GM12864 (cell line): ENCODE measurements around the gene SLC66A3.
A peak's percentile ranks its signal among the peaks of the same experiment; 100 is the strongest.

Source experiments
- DNase-seq: peaks from one replicate; pipeline ENCODE4 v3.0.0-alpha.2; 2011; ENCODE audit warnings: low read depth
- H3K4me3 ChIP-seq: 2 replicates; pipeline ENCODE4 v1.5.1; 2011; ENCODE audit warnings: mild to moderate bottlenecking, low read depth, low read length, control low read depth
- TF ChIP-seq, protein P1 (sequence below): IDR thresholded peaks from 2 replicates; pipeline ENCODE4 v1.5.1; 2011; ENCODE audit warnings: low read depth, mild to moderate bottlenecking, moderate library complexity, low read length, control low read depth, inconsistent platforms; ENCODE audit errors: missing control alignments

SLC66A3 gene

DNA sequence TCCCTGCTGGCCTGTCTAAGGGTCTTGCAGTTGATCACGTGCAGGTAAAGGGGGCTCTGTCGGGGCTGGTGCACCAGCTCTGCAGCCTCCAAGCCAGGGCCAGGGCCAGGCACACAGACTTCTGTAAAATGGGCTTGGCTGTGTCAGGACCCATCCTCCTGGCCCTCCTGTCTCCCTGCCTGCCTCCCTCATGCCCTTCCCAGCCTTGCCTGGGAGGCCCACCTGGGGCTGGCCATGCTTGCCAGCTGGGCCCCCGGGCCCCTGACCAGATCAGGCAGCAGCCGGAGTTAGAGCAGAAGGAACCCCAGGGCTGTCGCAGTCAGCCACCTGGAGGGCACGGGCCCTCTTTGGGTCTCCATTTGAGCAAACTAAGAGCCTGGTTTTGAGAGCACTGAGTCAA is 2.0 kb downstream of the SLC66A3 start:
- DNase-seq: no peak
- TF ChIP-seq, protein P1, sequence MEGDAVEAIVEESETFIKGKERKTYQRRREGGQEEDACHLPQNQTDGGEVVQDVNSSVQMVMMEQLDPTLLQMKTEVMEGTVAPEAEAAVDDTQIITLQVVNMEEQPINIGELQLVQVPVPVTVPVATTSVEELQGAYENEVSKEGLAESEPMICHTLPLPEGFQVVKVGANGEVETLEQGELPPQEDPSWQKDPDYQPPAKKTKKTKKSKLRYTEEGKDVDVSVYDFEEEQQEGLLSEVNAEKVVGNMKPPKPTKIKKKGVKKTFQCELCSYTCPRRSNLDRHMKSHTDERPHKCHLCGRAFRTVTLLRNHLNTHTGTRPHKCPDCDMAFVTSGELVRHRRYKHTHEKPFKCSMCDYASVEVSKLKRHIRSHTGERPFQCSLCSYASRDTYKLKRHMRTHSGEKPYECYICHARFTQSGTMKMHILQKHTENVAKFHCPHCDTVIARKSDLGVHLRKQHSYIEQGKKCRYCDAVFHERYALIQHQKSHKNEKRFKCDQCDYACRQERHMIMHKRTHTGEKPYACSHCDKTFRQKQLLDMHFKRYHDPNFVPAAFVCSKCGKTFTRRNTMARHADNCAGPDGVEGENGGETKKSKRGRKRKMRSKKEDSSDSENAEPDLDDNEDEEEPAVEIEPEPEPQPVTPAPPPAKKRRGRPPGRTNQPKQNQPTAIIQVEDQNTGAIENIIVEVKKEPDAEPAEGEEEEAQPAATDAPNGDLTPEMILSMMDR: no peak
- no peak overlapping the region for H3K4me3 ChIP-seq

DNA sequence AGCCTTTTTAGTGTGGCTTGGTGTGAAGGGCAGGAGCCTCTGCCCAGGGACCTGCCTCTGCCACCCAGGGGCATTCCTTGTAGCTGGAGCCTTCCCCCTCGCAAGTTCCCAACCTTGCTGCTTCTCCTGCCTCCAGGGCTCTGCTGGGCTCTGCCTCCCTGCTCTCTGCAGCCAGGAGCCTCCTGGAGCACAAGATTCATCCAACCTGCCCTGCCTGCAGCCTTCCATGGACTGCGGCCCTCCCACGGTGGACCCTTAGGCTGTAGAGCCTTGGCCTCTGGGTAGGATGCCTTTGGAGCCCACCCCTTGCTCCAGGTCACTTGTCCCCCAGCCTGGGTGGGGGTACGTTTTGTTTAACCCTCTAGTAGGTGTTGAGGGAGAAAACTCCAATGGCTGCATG is 2.5 kb downstream of the SLC66A3 start:
- TF ChIP-seq, protein P1: no peak
- DNase-seq: no peak

DNA sequence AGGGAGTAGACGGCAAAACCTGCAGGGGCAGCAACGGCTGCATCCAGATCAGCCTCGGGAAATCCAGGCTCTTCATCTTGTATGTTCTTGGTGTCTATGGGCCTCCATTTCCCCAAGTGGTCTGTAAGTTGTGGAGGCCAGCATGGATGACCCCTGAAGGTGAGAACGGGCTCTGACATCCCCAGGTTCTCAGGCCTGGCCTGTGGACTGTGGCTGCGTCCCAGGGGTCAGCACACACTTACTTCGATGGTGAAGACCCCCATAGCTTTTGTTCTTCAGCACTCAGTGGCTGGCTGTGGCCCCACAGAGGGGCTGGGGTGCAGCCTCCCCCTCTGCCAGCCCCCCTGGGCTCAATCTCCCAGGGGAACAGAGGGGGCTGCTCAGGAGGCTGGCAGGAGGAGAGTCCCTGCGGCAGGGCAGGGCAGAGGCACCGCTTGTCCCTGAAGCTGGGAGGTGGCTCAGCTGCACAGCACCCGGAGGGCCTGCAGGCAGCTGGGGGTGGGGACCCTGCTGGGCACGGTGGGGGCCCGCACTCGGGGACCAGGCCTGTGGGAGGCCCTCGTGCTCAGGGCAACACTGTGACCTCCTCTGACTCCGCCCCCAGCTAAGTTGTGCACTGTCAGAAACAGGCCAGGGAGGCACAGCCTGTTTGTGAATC is 3.8 kb downstream of the SLC66A3 start:
- H3K4me3 ChIP-seq: no peak overlapping the region
- TF ChIP-seq, protein P1: no peak
- DNase-seq: no peak

More for the DNA sequence above, 2.5 kb downstream of the SLC66A3 start:
- H3K4me3 ChIP-seq: no peak overlapping the region

DNA sequence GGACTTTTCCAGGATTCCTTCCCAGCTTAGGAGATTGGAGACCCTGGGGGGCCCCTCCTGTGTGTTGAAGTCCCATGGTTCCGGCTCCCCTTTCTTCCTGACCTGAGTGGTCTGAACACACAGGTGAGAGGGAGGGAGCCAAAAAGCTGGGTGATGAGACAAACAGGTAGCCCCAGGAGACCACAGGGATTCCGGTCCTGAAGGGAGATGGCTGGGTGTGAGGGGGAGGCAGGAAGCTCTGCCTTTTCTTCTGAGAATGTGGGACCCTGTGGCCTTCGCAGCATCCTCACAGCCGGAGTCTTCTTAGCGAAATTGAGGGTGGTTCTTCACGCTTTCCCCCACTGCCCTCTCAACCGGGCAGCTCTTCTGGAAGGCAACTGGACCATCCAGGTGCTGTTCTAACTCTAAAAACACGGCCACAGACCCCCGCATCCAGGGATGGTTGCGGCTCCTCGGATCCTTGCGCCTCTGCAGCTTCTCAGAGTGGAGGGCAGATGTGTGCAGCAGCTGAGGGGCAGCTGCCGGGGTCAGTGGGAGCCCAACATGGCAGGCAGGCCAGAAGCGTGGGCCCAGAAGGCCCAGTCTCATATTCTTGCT is 4.4 kb downstream of the SLC66A3 start:
- TF ChIP-seq, protein P1: no peak
- H3K4me3 ChIP-seq: no peak overlapping the region
- no peak for DNase-seq

DNA sequence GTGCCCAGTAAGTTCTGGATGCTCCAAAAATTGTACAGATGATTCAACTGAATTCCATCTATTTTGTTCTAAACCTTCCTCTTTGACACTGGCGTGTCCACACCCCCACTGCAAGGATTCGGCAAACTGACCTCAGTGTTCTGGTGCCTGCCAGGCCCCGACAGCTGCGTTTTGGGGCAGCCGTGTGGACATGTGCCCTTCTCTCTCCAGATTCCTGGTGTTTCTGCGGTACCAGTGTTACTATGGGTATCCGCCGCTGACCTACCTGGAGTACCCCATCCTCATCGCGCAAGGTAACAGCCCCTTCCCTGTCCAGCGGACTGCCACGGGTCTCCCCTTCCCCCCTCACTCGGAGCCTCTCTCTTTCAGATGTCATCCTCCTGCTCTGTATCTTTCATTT is 5.0 kb downstream of the SLC66A3 start:
- TF ChIP-seq, protein P1: no peak
- no peak overlapping the region for H3K4me3 ChIP-seq
- no peak for DNase-seq

DNA sequence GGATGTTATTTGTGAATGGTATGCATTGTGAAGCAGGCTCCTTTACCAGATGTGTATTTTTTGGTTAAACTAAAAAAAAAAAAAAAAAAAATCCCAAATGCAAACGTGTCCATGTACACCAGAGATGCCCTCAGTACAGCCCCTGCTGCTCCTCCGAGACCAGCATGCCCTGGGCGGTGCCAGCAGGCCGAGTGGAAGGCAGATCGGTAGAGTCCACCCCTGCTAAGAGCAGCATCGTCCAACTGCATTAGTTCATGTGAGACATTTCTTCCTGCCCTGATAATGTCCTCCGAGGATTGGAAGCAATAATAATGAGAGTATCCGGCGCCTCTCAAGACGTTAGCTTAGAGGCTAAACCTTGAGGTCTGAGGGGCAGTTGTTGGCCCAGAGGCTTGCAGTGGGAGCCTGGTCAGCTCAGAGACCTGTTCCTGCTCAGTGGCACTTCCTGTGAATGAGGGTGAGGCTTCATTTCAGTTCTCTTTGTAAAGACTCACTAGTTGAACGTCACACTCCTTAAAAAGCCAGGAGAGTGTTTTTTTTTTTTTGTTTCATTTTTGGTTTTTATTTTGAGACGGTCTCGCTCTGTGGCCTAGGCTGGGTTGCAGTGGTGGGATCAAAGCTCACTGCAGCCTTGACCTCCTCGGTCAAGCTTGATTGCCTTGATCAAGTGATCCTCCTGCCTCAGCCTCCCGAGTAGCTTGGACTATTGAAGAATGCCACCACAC is 5.6 kb downstream of the SLC66A3 start:
- no peak overlapping the region for H3K4me3 ChIP-seq
- DNase-seq: peak; percentile 22
- TF ChIP-seq, protein P1: no peak
